Kidney epithelial cell (primary cell): ENCODE data around the gene UNKL. TPM values are rescaled to one million over a fixed set of nuclear protein-coding genes. Genes with fewer than 3 reads are reported as not detected.

Source experiments
- DNase-seq: peaks from one replicate; pipeline ENCODE4 v3.0.0-alpha.2; 2010; ENCODE audit warnings: low read depth
- H3K27me3 ChIP-seq: 2 replicates; pipeline ENCODE4 v1.6.0; 2011; ENCODE audit warnings: low read length; ENCODE audit not compliant: control insufficient read depth, insufficient read depth
- H3K36me3 ChIP-seq: 2 replicates; pipeline ENCODE4 v1.5.1; 2011; ENCODE audit warnings: low read length; ENCODE audit not compliant: control insufficient read depth, insufficient read depth
- H3K4me3 ChIP-seq: 2 replicates; pipeline ENCODE4 v1.5.1; 2011; ENCODE audit warnings: low read depth, mild to moderate bottlenecking, control low read depth, low read length
- total RNA-seq: library from RNA; depleted of rRNA; stranded (reverse); fragments of >200 nt; gene quantifications from 2 replicates; pipeline ENCODE4 v1.2.3, GENCODE V29; 2015
- TF ChIP-seq, protein P1 (sequence below): IDR thresholded peaks from 2 replicates; pipeline ENCODE4 v1.5.1; 2011; ENCODE audit warnings: mild to moderate bottlenecking, moderate library complexity, low read length, control low read depth, inconsistent platforms; ENCODE audit not compliant: insufficient read depth, poor library complexity, severe bottlenecking

The UNKL gene
- total RNA-seq, 1 donor from 2014 or later: 19.3 TPM

DNA sequence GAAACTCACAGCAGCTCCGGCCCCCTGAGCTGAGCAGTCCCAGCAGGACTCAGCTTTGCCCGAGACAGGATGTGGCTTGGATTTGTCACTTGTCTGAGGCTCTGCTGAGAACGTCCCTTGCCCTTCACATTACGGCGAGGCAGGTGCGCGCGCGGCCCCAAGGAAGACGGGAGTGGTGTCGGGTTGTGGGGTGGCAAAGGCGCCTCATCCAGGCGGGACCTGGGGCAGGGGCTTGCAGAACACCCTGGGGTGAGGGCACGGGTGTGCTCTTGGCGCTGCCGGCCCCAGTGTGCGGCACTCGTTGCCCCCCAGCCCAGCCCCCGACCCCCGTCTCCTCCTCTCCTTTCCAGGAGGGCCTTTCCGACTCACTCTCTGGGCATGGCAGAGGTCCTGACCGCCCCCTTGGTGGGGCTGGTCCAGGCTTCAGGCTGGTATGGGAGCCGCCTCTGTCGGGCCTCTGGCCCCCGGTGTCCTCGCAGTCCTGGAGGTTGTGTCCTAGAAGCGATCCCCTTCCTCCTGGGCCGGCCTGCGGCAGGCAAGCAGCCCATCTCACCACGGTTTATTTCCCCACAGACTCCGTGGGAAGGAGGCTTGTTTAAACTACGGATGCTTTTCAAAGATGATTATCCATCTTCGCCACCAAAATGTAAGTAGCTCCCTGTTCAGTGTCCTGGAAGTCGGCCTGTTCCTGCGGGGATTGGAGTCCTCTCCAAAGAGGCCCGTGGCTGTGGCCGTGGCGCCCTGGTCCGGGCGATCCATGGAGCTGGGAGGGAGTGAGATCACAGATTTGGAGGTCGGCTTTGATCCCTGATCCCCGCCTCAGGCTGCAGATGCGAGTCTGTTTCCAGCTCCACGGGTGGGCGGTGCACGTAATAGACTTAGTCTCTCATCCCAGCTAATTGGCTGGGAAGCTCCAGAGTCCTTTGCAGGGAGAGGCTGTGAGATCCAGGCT lies 99.1 kb downstream of the UNKL start:
- H3K36me3 ChIP-seq: peaks cover 5% of the 10 kb centered on the region
- no peak for DNase-seq
- H3K4me3 ChIP-seq: no peak overlapping the region
- no peaks in the 10 kb centered on the region for H3K27me3 ChIP-seq
- TF ChIP-seq, protein P1, sequence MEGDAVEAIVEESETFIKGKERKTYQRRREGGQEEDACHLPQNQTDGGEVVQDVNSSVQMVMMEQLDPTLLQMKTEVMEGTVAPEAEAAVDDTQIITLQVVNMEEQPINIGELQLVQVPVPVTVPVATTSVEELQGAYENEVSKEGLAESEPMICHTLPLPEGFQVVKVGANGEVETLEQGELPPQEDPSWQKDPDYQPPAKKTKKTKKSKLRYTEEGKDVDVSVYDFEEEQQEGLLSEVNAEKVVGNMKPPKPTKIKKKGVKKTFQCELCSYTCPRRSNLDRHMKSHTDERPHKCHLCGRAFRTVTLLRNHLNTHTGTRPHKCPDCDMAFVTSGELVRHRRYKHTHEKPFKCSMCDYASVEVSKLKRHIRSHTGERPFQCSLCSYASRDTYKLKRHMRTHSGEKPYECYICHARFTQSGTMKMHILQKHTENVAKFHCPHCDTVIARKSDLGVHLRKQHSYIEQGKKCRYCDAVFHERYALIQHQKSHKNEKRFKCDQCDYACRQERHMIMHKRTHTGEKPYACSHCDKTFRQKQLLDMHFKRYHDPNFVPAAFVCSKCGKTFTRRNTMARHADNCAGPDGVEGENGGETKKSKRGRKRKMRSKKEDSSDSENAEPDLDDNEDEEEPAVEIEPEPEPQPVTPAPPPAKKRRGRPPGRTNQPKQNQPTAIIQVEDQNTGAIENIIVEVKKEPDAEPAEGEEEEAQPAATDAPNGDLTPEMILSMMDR: no peak

DNA sequence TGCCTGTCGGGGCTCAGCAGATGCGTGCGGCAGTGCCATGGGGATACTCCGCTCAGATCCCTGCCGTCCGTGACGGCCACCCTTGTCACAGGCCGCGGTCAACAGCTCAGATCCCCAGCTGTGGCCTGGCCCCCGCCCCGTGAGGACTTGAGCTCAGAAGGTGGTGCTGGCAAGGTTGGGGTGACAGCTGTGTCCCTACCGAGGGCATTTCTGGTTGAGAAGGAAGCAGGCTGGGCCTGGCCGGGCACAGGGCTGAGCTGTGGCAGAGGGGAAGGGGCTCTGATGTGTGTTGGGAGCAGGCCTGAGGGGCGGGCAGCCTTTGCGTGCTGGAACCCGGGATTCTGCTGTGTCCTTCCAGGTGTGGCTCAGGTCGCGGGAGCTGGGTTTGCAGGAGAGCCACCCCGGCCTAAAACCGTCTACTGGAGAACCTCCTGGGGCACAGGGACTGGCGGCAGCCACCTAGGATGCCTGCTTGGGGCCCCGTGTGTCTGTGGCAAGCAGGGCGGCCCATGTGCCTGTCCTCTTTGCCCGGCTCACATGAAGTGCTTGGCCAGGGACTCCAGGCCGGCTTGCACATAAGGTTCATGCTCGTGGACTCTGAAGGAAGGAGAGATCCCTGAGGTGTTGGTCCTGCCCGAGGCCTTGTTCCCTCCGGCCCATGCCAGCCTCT lies 100.0 kb downstream of the UNKL start:
- Histone ChIP-seq H3K4me3 (no peak overlapping the region), H3K27me3 (no peaks in the 10 kb centered on the region), H3K36me3 (peaks cover 5% of the 10 kb centered on the region)
- TF ChIP-seq, protein P1: no peak
- DNase-seq: no peak

DNA sequence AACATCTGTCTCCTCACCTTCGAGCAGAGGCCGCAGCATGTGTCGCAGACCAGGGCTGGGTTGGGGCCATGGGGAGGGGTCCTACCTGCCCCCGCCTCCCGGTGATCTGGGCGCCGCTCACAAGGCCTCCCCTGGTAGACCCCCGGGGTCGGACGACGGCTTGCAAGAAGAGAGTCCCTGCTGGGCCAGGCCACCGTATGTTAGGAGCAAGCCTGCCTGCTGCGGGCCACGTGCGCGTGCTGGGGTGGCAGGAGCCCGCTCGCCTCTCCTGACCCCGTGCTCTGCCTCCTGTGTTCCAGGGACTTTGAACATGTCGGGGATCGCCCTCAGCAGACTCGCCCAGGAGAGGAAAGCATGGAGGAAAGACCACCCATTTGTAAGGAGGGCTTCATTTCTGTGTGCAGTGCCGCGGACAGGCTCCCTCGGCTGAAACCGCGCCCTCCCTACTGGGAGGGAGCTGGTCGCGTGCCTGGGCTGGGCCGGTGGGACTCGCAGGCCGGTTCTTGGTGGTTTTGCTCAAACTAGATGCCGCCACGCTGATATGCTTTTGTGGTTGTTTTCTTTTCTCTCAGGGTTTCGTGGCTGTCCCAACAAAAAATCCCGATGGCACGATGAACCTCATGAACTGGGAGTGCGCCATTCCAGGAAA lies 100.7 kb downstream of the UNKL start:
- no peak for DNase-seq
- Histone ChIP-seq H3K27me3 (no peaks in the 10 kb centered on the region), H3K4me3 (no peak overlapping the region), H3K36me3 (peaks cover 4% of the 10 kb centered on the region)
- TF ChIP-seq, protein P1: no peak

Other genes with a start within 250 kb of the UNKL start
- not detected in 2 replicates for gene TPSG1, start 189.4 kb downstream of the UNKL start, total RNA-seq
- gene TPSB2, start 184.5 kb downstream of the UNKL start, total RNA-seq: not detected in 2 replicates
- not detected in 2 replicates for gene TPSAB1, start 174.0 kb downstream of the UNKL start, total RNA-seq
- gene TPSD1, start 158.6 kb downstream of the UNKL start, total RNA-seq: not detected in 2 replicates
- 129 and 139 TPM in 2 replicates for gene UBE2I, start 105.1 kb downstream of the UNKL start, total RNA-seq
- gene BAIAP3, start 81.1 kb downstream of the UNKL start, total RNA-seq: 1.2 and 5.8 TPM in 2 replicates
- gene TSR3, start 62.8 kb downstream of the UNKL start, total RNA-seq: 138 and 144 TPM in 2 replicates
- gene GNPTG, start 62.8 kb downstream of the UNKL start, total RNA-seq: 103 and 104 TPM in 2 replicates
- 25.2 and 26.6 TPM in 2 replicates for gene UQCC4, start 6.0 kb upstream of the UNKL start, total RNA-seq
- not detected in 2 replicates for gene PERCC1, start 16.4 kb upstream of the UNKL start, total RNA-seq
- gene CCDC154, start 29.9 kb upstream of the UNKL start, total RNA-seq: 0.08 and 0.14 TPM in 2 replicates
- gene CLCN7, start 60.3 kb upstream of the UNKL start, total RNA-seq: 116 and 186 TPM in 2 replicates
- not detected in 2 replicates for gene PTX4, start 74.2 kb upstream of the UNKL start, total RNA-seq
- 23.1 and 28.1 TPM in 2 replicates for gene TELO2, start 78.7 kb upstream of the UNKL start, total RNA-seq
- 1.2 and 4.0 TPM in 2 replicates for gene TMEM204, start 119.0 kb upstream of the UNKL start, total RNA-seq
- gene IFT140, start 197.4 kb upstream of the UNKL start, total RNA-seq: 15.5 and 18.1 TPM in 2 replicates
- 10.7 and 19.3 TPM in 2 replicates for gene CRAMP1, start 197.7 kb upstream of the UNKL start, total RNA-seq